PC-9 (cell line): ENCODE data around the gene BCL2. TPM values are rescaled to one million over a fixed set of nuclear protein-coding genes. Genes with fewer than 3 reads are reported as not detected.

Experiments used
- BruUV-seq: library from RNA; stranded (reverse); fragments of 400-500 nt; replicated peaks from 2 replicates; lab custom pipeline; 2021; lab: Mats Ljungman, UMichigan
- CTCF ChIA-PET: fragments of 300-600 bp; sonication (Branson Sonifier 250); formaldehyde crosslinking; loops from one replicate; lab custom pipeline; 2022; ENCODE audit warnings: antibody characterized with exemption; lab: Charles Lee
- POLR2A ChIA-PET: fragments of 300-600 bp; sonication (Branson Sonifier 250); formaldehyde crosslinking; loops from one replicate; lab custom pipeline; 2022; ENCODE audit warnings: antibody characterized with exemption; ENCODE audit not compliant: unreplicated experiment; lab: Charles Lee
- DNase-seq, 2 experiments: peaks; one replicate each; pipeline versions ENCODE4 v3.0.0 to v3.0.0-alpha.2; 2015 to 2022; ENCODE audit warnings: mixed read lengths in 1 of 2
- H2AFZ ChIP-seq: fragments of 200-600 bp; sonication (generic); 2 replicates; pipeline ENCODE4 v1.8.1; 2017; ENCODE audit warnings: antibody characterized with exemption
- H3F3A ChIP-seq: fragments of 200-600 bp; sonication (generic); 2 replicates; pipeline ENCODE4 v1.8.1; 2017; ENCODE audit warnings: antibody characterized with exemption, mild to moderate bottlenecking, low read depth; ENCODE audit not compliant: insufficient read depth
- H3K27ac ChIP-seq: fragments of 200-600 bp; sonication (generic); 2 replicates; pipeline ENCODE4 v1.6.1; 2016; ENCODE audit warnings: mixed run types
- H3K27me3 ChIP-seq: fragments of 200-600 bp; sonication (generic); 2 replicates; pipeline ENCODE4 v1.6.1; 2016; ENCODE audit warnings: low read depth, mixed run types; ENCODE audit not compliant: insufficient read depth
- H3K36me3 ChIP-seq: fragments of 200-600 bp; sonication (generic); 2 replicates; pipeline ENCODE4 v1.6.1; 2016; ENCODE audit warnings: low read depth, mixed run types
- H3K4me1 ChIP-seq: fragments of 200-600 bp; sonication (generic); replicated peaks from 2 replicates; pipeline ENCODE4 v1.6.1; 2016; ENCODE audit warnings: mixed run types; ENCODE audit not compliant: insufficient read depth
- H3K4me2 ChIP-seq: fragments of 200-600 bp; sonication (generic); 2 replicates; pipeline ENCODE4 v1.6.1; 2017; ENCODE audit warnings: mixed run types
- H3K4me3 ChIP-seq: fragments of 200-600 bp; sonication (generic); 2 replicates; pipeline ENCODE4 v1.6.1; 2016; ENCODE audit warnings: mixed run types
- H3K79me2 ChIP-seq: fragments of 200-600 bp; sonication (generic); 2 replicates; pipeline ENCODE4 v1.6.1; 2017; ENCODE audit warnings: low read depth, mixed run types
- H3K9me2 ChIP-seq: fragments of 200-600 bp; sonication (generic); 2 replicates; pipeline ENCODE4 v1.8.1; 2017; ENCODE audit warnings: mild to moderate bottlenecking; ENCODE audit not compliant: insufficient read depth
- H3K9me3 ChIP-seq: fragments of 200-600 bp; sonication (generic); 2 replicates; pipeline ENCODE4 v1.8.1; 2016; ENCODE audit warnings: low read depth; ENCODE audit not compliant: insufficient read depth
- H4K20me1 ChIP-seq: fragments of 200-600 bp; sonication (generic); 2 replicates; pipeline ENCODE4 v1.8.1; 2017; ENCODE audit not compliant: insufficient read depth
- EZH2 ChIP-seq: fragments of 200-600 bp; sonication (generic); IDR thresholded peaks from 2 replicates; pipeline ENCODE4 v1.8.0; 2017; ENCODE audit warnings: antibody characterized with exemption, low read depth
- intact Hi-C: fragments of 100-400 bp; cut with micrococcal nuclease; formaldehyde crosslinking; loops from one replicate; pipeline ENCODE4 v1.10.0; 2022; ENCODE audit not compliant: unreplicated experiment
- total RNA-seq: library from RNA; stranded (reverse); gene quantifications from 2 replicates; pipeline ENCODE4 v1.2.3, GENCODE V29; 2021
- TF ChIP-seq, protein P1 (sequence below): fragments of 200-600 bp; sonication (generic); conservative IDR thresholded peaks from 2 replicates; pipeline ENCODE4 v1.6.1; 2017; ENCODE audit warnings: mixed run types, antibody characterized with exemption, mild to moderate bottlenecking, moderate library complexity

The BCL2 gene
- total RNA-seq, 1 experiment from 2014 or later: 2.0 TPM

DNA sequence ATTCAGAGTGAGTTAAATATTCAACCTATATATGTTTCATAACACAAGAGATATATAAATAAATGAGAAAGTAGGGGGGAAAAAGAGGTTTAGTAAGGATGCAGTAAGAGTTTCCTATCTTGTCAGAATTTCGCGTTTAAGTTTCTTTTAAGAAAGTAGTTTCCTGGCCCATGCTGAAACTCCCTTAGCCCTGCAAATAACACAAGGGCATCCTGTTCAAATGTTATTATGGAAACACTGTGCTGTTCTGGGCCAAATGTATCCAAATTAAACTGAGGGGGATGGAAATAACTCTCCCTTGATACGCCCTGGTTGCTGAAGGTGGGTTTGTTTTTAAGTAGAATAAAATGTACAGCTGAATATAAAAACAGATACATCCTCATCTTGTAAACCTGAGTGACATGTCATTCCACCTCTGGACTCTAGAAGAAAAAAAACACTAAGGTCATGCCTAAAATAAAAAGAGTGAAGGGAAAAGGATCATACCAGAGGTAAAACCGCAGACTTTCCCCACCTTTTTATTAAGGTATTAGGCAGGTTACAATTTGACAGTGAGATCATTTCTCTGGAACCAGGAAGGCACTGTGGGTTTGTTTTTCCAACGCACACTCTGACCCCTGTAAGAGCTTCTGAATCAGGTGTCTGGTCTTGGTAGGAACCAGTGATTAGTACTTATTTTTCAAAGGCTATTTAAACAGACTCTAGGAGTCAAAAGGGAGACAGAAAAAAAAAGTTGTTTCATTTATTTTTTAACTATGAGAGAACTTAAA lies 16.7 kb downstream of the BCL2 start:
- no peaks in the 10 kb centered on the region for H3K4me1 ChIP-seq
- H3F3A ChIP-seq: no peaks in the 10 kb centered on the region
- ChIA-PET POLR2A (no interaction called here), CTCF (no interaction called here)
- no peak overlapping the region for H2AFZ ChIP-seq
- no peaks in the 10 kb centered on the region for H3K27me3 ChIP-seq
- intact Hi-C loops: no loop called here
- no peak for DNase-seq
- no peak overlapping the region for H3K27ac ChIP-seq
- H3K36me3 ChIP-seq: no peaks in the 10 kb centered on the region
- no peak for TF ChIP-seq EZH2
- TF ChIP-seq, protein P1, sequence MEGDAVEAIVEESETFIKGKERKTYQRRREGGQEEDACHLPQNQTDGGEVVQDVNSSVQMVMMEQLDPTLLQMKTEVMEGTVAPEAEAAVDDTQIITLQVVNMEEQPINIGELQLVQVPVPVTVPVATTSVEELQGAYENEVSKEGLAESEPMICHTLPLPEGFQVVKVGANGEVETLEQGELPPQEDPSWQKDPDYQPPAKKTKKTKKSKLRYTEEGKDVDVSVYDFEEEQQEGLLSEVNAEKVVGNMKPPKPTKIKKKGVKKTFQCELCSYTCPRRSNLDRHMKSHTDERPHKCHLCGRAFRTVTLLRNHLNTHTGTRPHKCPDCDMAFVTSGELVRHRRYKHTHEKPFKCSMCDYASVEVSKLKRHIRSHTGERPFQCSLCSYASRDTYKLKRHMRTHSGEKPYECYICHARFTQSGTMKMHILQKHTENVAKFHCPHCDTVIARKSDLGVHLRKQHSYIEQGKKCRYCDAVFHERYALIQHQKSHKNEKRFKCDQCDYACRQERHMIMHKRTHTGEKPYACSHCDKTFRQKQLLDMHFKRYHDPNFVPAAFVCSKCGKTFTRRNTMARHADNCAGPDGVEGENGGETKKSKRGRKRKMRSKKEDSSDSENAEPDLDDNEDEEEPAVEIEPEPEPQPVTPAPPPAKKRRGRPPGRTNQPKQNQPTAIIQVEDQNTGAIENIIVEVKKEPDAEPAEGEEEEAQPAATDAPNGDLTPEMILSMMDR: no peak
- H3K4me3 ChIP-seq: no peak overlapping the region
- H4K20me1 ChIP-seq: no peaks in the 10 kb centered on the region
- no peaks in the 10 kb centered on the region for H3K9me2 ChIP-seq
- H3K4me2 ChIP-seq: no peak overlapping the region
- BruUV-seq: no TSS peak
- H3K79me2 ChIP-seq: no peaks in the 10 kb centered on the region
- H3K9me3 ChIP-seq: no peaks in the 10 kb centered on the region

DNA sequence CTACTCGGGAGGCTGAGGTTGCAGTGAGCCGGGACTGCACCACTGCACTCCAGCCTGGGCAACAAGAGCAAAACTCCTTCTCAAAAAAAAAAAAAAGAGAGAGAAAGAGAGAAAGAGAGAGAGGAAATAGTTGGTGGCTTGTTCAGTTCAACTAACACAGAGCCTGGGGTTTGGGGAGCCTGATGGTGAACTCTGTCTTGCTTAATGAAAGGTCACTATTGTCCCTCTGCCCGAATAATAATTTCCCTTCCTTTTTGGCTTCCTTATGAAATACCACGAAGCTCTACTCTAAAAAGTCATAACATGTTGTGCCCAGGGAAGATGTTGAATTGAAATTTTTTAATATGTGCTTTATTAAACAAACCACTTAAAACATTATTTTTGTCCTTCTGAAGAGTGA lies 17.3 kb downstream of the BCL2 start:
- no peaks in the 10 kb centered on the region for H3F3A ChIP-seq
- H3K27me3 ChIP-seq: no peaks in the 10 kb centered on the region
- POLR2A ChIA-PET: no interaction called here
- H3K4me3 ChIP-seq: no peak overlapping the region
- TF ChIP-seq, protein P1: no peak
- TF ChIP-seq EZH2: no peak
- no peaks in the 10 kb centered on the region for H3K36me3 ChIP-seq
- H3K4me1 ChIP-seq: no peaks in the 10 kb centered on the region
- CTCF ChIA-PET: no interaction called here
- no peak overlapping the region for H2AFZ ChIP-seq
- no peaks in the 10 kb centered on the region for H3K9me3 ChIP-seq
- BruUV-seq: no TSS peak
- no peak for DNase-seq
- no peak overlapping the region for H3K4me2 ChIP-seq
- intact Hi-C loops: no loop called here
- H3K79me2 ChIP-seq: no peaks in the 10 kb centered on the region
- H4K20me1 ChIP-seq: no peaks in the 10 kb centered on the region
- H3K27ac ChIP-seq: no peak overlapping the region
- no peaks in the 10 kb centered on the region for H3K9me2 ChIP-seq

DNA sequence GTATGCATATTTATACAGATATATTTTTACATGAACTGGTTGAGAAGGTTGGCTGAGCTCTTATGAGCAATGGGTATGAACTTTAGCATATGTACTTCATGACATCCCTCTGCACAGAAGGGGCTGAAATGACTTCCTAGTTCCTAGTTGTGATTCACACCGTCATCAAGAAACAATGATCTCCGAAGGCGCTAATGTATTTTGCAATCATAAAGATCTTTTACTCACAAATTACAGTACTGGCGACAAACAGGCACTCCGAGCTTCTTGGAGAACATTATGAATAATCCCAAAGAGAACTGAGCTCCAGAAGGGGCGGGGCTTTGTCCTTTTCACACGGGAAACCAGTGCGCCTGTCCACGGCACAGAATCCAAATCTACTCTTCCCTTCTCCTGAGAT lies 18.1 kb downstream of the BCL2 start:
- Histone ChIP-seq H3K4me1 (no peaks in the 10 kb centered on the region), H3K9me3 (no peaks in the 10 kb centered on the region), H3K27me3 (no peaks in the 10 kb centered on the region), H2AFZ (no peak overlapping the region), H3K36me3 (no peaks in the 10 kb centered on the region), H4K20me1 (no peaks in the 10 kb centered on the region), H3F3A (no peaks in the 10 kb centered on the region), H3K4me2 (no peak overlapping the region), H3K27ac (no peak overlapping the region), H3K4me3 (no peak overlapping the region), H3K79me2 (no peaks in the 10 kb centered on the region), H3K9me2 (no peaks in the 10 kb centered on the region)
- TF ChIP-seq, protein P1: no peak
- TF ChIP-seq EZH2: no peak
- ChIA-PET CTCF (no interaction called here), POLR2A (no interaction called here)
- intact Hi-C loops: no loop called here
- no peak for DNase-seq
- BruUV-seq: no TSS peak
